Smooth muscle cell (in vitro differentiated cells): ENCODE measurements around the gene NBAS. TPM values are rescaled to one million over a fixed set of nuclear protein-coding genes. Genes with fewer than 3 reads are reported as not detected.

ENCODE experiments used
- DNase-seq: peaks from one replicate; lab custom pipeline; 2025; ENCODE audit not compliant: unreplicated experiment; lab: John Stamatoyannopoulos, UW
- H2AFZ ChIP-seq: fragments of 200-600 bp; sonication (generic); 2 replicates; pipeline ENCODE4 v1.6.0; 2016; ENCODE audit warnings: antibody characterized with exemption, low read depth, mild to moderate bottlenecking
- H3F3A ChIP-seq: fragments of 200-600 bp; sonication (generic); 2 replicates; pipeline ENCODE4 v1.6.0; 2017; ENCODE audit warnings: antibody characterized with exemption, low read depth
- H3K27ac ChIP-seq: fragments of 200-600 bp; sonication (generic); 2 replicates; pipeline ENCODE4 v1.5.1; 2016; ENCODE audit warnings: low read depth, mild to moderate bottlenecking
- H3K27me3 ChIP-seq: fragments of 200-600 bp; sonication (generic); 2 replicates; pipeline ENCODE4 v1.6.1; 2016; ENCODE audit warnings: low read depth, mild to moderate bottlenecking
- H3K36me3 ChIP-seq: fragments of 200-600 bp; sonication (generic); 2 replicates; pipeline ENCODE4 v1.5.1; 2016; ENCODE audit warnings: low read depth
- H3K4me1 ChIP-seq: fragments of 200-600 bp; sonication (generic); 2 replicates; pipeline ENCODE4 v1.5.1; 2016; ENCODE audit warnings: low read depth
- H3K4me2 ChIP-seq: fragments of 200-600 bp; sonication (generic); 2 replicates; pipeline ENCODE4 v1.6.0; 2016; ENCODE audit warnings: mild to moderate bottlenecking
- H3K4me3 ChIP-seq: fragments of 200-600 bp; sonication (generic); 2 replicates; pipeline ENCODE4 v1.5.1; 2016; ENCODE audit warnings: mild to moderate bottlenecking
- H3K79me2 ChIP-seq: fragments of 200-600 bp; sonication (generic); 2 replicates; pipeline ENCODE4 v1.6.0; 2016; ENCODE audit warnings: low read depth, mild to moderate bottlenecking
- H3K9ac ChIP-seq: fragments of 200-600 bp; sonication (generic); 2 replicates; pipeline ENCODE4 v1.6.0; 2016; ENCODE audit warnings: low read depth
- H3K9me3 ChIP-seq: fragments of 200-600 bp; sonication (generic); replicated peaks from 2 replicates; pipeline ENCODE4 v1.5.1; 2016; ENCODE audit warnings: low read depth
- H4K20me1 ChIP-seq: fragments of 200-600 bp; sonication (generic); 2 replicates; pipeline ENCODE4 v1.6.0; 2016; ENCODE audit warnings: low read depth
- WGBS: methylation state at CpG from one replicate; pipeline ENCODE4 v1.1.7; 2016; ENCODE audit warnings: low lambda C conversion rate; 5-methylcytosine and 5-hydroxymethylcytosine counted together
- polyA plus RNA-seq: library from polyadenylated mRNA; unstranded; fragments of >200 nt; fragmentation: Nextera tagmentation; extraction: Ambion mirVana; gene quantifications from 2 replicates; pipeline ENCODE4 v1.2.1, GENCODE V29; 2016
- total RNA-seq: library from RNA; depleted of rRNA; stranded (reverse); fragments of >200 nt; gene quantifications from 2 replicates; pipeline ENCODE4 v1.2.3, GENCODE V29; 2014
- TF ChIP-seq, protein P1 (sequence below): fragments of 200-600 bp; sonication (generic); IDR thresholded peaks from 2 replicates; pipeline ENCODE4 v1.5.1; 2017; ENCODE audit warnings: borderline replicate concordance, mild to moderate bottlenecking, antibody characterized with exemption; ENCODE audit not compliant: insufficient read depth, poor library complexity, severe bottlenecking

Gene NBAS
- total and polyA plus RNA-seq, 2 experiments from 2014 or later: 31.2 to 51.1 TPM

DNA sequence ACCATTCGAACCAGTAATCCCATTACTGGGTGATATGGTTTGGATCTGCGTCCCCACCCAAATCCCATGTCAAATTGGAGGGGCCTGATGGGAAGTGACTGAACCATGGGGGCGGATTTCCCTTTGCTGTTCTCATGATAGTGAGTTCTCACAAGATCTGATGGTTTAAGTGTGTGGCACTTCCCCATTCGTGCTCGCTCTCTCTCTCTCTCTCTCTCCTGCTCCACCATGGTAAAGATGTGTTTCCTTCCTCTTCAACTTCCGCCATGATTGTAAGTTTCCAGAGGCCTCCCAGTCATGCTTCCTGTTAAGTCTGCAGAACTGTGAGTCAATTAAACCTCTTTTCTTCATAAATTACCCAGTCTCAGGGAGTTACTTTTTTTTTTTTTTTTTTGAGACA lies 62.6 kb downstream of the NBAS start:
- Histone ChIP-seq H3K4me1 (no peaks in the 10 kb centered on the region), H3K79me2 (no peaks in the 10 kb centered on the region), H3F3A (no peaks in the 10 kb centered on the region), H2AFZ (no peak overlapping the region), H3K4me3 (no peak overlapping the region), H3K27ac (no peak overlapping the region), H3K4me2 (no peak overlapping the region), H3K9ac (no peak overlapping the region), H3K9me3 (no peaks in the 10 kb centered on the region), H3K27me3 (no peaks in the 10 kb centered on the region), H4K20me1 (peaks cover 6% of the 10 kb centered on the region), H3K36me3 (peaks cover 4% of the 10 kb centered on the region)
- no peak for DNase-seq
- TF ChIP-seq, protein P1, sequence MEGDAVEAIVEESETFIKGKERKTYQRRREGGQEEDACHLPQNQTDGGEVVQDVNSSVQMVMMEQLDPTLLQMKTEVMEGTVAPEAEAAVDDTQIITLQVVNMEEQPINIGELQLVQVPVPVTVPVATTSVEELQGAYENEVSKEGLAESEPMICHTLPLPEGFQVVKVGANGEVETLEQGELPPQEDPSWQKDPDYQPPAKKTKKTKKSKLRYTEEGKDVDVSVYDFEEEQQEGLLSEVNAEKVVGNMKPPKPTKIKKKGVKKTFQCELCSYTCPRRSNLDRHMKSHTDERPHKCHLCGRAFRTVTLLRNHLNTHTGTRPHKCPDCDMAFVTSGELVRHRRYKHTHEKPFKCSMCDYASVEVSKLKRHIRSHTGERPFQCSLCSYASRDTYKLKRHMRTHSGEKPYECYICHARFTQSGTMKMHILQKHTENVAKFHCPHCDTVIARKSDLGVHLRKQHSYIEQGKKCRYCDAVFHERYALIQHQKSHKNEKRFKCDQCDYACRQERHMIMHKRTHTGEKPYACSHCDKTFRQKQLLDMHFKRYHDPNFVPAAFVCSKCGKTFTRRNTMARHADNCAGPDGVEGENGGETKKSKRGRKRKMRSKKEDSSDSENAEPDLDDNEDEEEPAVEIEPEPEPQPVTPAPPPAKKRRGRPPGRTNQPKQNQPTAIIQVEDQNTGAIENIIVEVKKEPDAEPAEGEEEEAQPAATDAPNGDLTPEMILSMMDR: no peak
- 98% methylated on average over 6 of the region's 6 CpGs for WGBS

DNA sequence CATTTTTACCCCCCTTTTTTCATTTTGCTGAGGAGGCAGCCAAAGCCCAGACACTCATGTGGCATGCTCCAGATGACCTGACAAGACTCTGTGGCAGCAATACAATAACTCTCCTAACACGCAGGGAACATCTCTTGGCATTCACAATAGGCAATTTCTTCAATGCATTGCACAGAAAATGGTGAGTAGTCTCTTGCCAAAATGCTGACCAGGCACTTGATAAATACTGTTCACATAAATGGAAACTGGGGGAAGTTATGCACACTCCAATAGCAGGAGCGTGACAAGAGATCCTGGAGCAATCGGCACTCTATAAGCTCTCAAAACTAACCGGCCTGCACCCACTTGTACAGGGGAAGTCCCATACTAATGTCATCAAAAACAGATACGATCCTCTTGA lies 66.3 kb downstream of the NBAS start:
- 99% methylated on average over 5 of the region's 5 CpGs for WGBS
- DNase-seq: no peak
- H3K27ac ChIP-seq: no peak overlapping the region

DNA sequence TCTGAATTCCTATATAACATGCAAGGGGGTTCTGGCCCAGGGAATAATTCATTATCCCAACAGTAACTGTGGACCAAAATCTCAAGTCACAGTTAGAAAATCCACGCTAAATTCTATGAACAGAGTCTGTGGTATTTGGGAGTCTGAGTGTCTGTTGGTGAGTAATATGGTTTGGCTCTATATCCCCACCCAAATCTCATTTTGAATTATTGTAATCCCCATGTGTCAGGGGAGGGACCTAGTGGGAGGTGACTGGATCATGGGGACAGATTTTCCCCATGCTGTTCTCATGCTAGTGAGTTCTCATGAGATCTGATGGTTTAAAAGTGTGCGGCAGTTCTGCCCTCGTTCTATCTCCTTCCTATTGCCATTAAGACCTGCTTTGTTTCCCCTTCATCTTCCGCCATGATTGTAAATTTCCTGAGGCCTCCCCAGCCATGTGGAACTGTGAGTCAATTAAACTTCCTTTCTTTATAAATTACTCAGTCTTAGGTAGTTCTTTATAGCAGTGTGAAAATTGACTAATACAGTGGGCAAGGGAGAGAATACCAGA lies 68.3 kb downstream of the NBAS start:
- no peak overlapping the region for H3K9ac ChIP-seq
- no peak for DNase-seq
- TF ChIP-seq, protein P1: no peak
- H3K79me2 ChIP-seq: no peaks in the 10 kb centered on the region
- H3K4me1 ChIP-seq: no peaks in the 10 kb centered on the region
- peaks cover 17% of the 10 kb centered on the region for H4K20me1 ChIP-seq
- no peaks in the 10 kb centered on the region for H3F3A ChIP-seq
- H3K36me3 ChIP-seq: no peaks in the 10 kb centered on the region
- H3K27me3 ChIP-seq: no peaks in the 10 kb centered on the region
- no peak overlapping the region for H3K27ac ChIP-seq
- no peak overlapping the region for H3K4me3 ChIP-seq
- no peak overlapping the region for H2AFZ ChIP-seq
- no peaks in the 10 kb centered on the region for H3K9me3 ChIP-seq
- no peak overlapping the region for H3K4me2 ChIP-seq
- WGBS: 96% methylated on average over 4 of the region's 4 CpGs

More for the DNA sequence above, 66.3 kb downstream of the NBAS start:
- Histone ChIP-seq H3K4me2 (no peak overlapping the region), H3K27me3 (no peaks in the 10 kb centered on the region), H2AFZ (no peak overlapping the region), H4K20me1 (peaks cover 10% of the 10 kb centered on the region), H3K79me2 (no peaks in the 10 kb centered on the region), H3K4me3 (no peak overlapping the region), H3K9ac (no peak overlapping the region), H3F3A (no peaks in the 10 kb centered on the region), H3K4me1 (no peaks in the 10 kb centered on the region), H3K9me3 (no peaks in the 10 kb centered on the region), H3K36me3 (no peaks in the 10 kb centered on the region)
- TF ChIP-seq, protein P1: no peak

DNA sequence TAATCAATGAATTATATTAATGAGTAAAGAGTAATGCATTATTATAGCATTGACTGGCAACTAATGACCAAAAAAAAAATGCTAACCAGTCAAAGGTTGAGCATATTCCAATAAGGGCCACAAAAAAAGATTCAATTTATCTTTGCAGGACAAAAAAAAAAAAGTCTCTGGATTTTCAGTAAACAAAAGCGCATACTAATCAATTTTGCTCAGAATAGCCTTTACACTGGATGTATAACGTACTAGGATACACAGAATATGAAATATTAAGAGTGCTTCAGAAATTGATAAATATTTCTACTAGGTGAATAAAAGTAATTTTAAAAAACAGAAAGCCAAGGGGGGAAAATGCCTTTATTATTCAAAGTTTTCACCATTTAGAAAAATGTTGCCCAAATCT lies 74.4 kb downstream of the NBAS start:
- H3K9ac ChIP-seq: no peak overlapping the region
- H3K79me2 ChIP-seq: no peaks in the 10 kb centered on the region
- no peaks in the 10 kb centered on the region for H3K9me3 ChIP-seq
- WGBS: 97% methylated on average over 2 of the region's 2 CpGs
- H3K4me2 ChIP-seq: no peak overlapping the region
- peaks cover 8% of the 10 kb centered on the region for H3K36me3 ChIP-seq
- H3K27ac ChIP-seq: no peak overlapping the region
- no peak overlapping the region for H3K4me3 ChIP-seq
- peaks cover 11% of the 10 kb centered on the region for H4K20me1 ChIP-seq
- no peaks in the 10 kb centered on the region for H3K4me1 ChIP-seq
- no peak for DNase-seq
- no peak overlapping the region for H2AFZ ChIP-seq
- no peaks in the 10 kb centered on the region for H3F3A ChIP-seq
- TF ChIP-seq, protein P1: no peak
- no peaks in the 10 kb centered on the region for H3K27me3 ChIP-seq
